Dedifferentiated amniotic fluid mesenchymal stem cell (primary cell): ENCODE results near the gene FHIP1A.

Source experiments
- DNase-seq: peaks from one replicate; pipeline ENCODE4 v3.0.0-alpha.2; 2016; ENCODE audit errors: extremely low spot score

FHIP1A gene

DNA sequence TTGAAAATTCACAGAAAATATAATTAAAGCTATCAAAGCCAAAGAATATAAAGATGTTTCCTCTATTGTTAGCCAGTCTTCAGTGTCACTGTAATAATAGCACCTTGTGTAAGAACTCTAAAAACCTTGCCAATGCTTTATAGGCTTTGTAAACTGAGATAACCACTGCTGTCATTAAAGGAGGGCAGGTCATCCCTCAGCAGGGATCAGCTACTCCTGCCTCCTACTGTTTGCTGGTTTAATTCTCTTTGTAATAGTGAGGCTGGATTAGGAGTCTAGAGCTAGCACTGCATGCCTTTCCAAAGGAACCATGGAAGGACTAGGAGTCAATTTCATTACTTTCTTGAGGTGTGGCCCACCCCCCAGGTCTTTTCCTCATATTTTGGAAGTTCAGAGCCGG, 46.2 kb downstream of the FHIP1A start:
- DNase-seq, result no peak

DNA sequence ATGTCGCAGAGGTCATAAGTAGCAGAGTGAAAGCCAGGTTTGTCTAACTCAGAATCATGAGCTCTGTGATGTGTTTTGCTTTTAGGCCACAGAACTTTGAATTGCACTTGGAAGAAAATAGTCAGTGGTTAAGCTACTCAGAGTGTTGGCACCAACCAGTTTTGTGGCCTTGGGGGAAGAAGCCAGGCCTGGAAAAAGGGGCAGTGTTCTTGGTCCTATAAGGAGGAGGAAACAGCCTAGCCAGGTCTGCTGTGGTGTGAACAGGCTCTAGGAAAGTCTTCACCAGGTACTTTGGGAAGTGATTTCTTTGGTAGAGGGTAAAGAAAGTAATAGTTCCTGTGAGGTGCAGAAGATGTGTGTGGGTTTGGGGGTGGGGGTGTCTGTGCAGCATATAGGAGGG, 49.2 kb downstream of the FHIP1A start:
- DNase-seq, result no peak
